GM18858 (cell line): ENCODE data around the gene TRIP13.

Source experiments
- ATAC-seq: cut with Tn5 transposase; IDR thresholded peaks from one replicate; pipeline ENCODE4 v1.9.1; 2021; ENCODE audit not compliant: unreplicated experiment

Gene TRIP13

GRCh38 chr5:949815-950560, 57.3 kb downstream of the TRIP13 start:
- ATAC-seq = no peak

- ATAC-seq = no peak
Observed at GRCh38 chr5:951940-952596, 59.4 kb downstream of the TRIP13 start.

GRCh38 chr5:952597-953271, 60.0 kb downstream of the TRIP13 start:
- no peak for ATAC-seq

GRCh38 chr5:953535-954449, 61.1 kb downstream of the TRIP13 start:
- no peak for ATAC-seq

GRCh38 chr5:955886-956761, 63.4 kb downstream of the TRIP13 start:
- ATAC-seq = no peak

GRCh38 chr5:956941-957747, 64.5 kb downstream of the TRIP13 start:
- peak; percentile 61 for ATAC-seq

- ATAC-seq = no peak
Observed at GRCh38 chr5:957748-958485, 65.2 kb downstream of the TRIP13 start.

GRCh38 chr5:958701-959571, 66.3 kb downstream of the TRIP13 start:
- ATAC-seq = no peak

GRCh38 chr5:959581-960531, 67.2 kb downstream of the TRIP13 start:
- ATAC-seq = no peak

- no peak for ATAC-seq
Observed at GRCh38 chr5:960551-960950, 67.9 kb downstream of the TRIP13 start.

- ATAC-seq = no peak
Observed at GRCh38 chr5:961002-961710, 68.5 kb downstream of the TRIP13 start.

- ATAC-seq = no peak
Observed at GRCh38 chr5:961711-962240, 69.1 kb downstream of the TRIP13 start.

- ATAC-seq = no peak
Observed at GRCh38 chr5:962386-962785, 69.7 kb downstream of the TRIP13 start.

GRCh38 chr5:962801-963200, 70.1 kb downstream of the TRIP13 start:
- no peak for ATAC-seq

- no peak for ATAC-seq
Observed at GRCh38 chr5:963310-963672, 70.6 kb downstream of the TRIP13 start.
